ENCODE data around the gene KIF4B. TPM values are rescaled to one million over a fixed set of nuclear protein-coding genes. Genes with fewer than 3 reads are reported as not detected.

Gene KIF4B
- polyA plus RNA-seq, 1 donor from 2014 or later, result not detected

GRCh38 chr5:155040984-155041653, 27.6 kb downstream of the KIF4B start:
- TF ChIP-seq RAD21 (conservative IDR thresholded peaks at IDR 0.05) (no peak), EP300 (conservative IDR thresholded peaks at IDR 0.05; ENCODE audit: poor library complexity, severe bottlenecking) (no peak), REST (IDR thresholded peaks at IDR 0.05; ENCODE audit: borderline replicate concordance) (no peak), EZH2 (IDR thresholded peaks at IDR 0.05; ENCODE audit: borderline replicate concordance, insufficient read depth, low read length, poor library complexity, severe bottlenecking) (no peak), TAF1 (IDR thresholded peaks at IDR 0.05; ENCODE audit: low read depth) (no peak), MXI1 (conservative IDR thresholded peaks at IDR 0.05; ENCODE audit: poor library complexity, severe bottlenecking) (no peak), SMC3 (conservative IDR thresholded peaks at IDR 0.05; ENCODE audit: poor library complexity) (no peak)
- TF ChIP-seq, protein P1, sequence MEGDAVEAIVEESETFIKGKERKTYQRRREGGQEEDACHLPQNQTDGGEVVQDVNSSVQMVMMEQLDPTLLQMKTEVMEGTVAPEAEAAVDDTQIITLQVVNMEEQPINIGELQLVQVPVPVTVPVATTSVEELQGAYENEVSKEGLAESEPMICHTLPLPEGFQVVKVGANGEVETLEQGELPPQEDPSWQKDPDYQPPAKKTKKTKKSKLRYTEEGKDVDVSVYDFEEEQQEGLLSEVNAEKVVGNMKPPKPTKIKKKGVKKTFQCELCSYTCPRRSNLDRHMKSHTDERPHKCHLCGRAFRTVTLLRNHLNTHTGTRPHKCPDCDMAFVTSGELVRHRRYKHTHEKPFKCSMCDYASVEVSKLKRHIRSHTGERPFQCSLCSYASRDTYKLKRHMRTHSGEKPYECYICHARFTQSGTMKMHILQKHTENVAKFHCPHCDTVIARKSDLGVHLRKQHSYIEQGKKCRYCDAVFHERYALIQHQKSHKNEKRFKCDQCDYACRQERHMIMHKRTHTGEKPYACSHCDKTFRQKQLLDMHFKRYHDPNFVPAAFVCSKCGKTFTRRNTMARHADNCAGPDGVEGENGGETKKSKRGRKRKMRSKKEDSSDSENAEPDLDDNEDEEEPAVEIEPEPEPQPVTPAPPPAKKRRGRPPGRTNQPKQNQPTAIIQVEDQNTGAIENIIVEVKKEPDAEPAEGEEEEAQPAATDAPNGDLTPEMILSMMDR (IDR thresholded peaks at IDR 0.05; ENCODE audit: poor library complexity, severe bottlenecking), result no peak
- H3K27ac ChIP-seq (ENCODE audit: low read length), result no peak overlapping the region
- no peak overlapping the region for H3K9ac ChIP-seq (ENCODE audit: low read length)
- no peaks in the 10 kb centered on the region for H3K79me2 ChIP-seq (replicated peaks; ENCODE audit: insufficient read depth, low read length)
- no peaks in the 10 kb centered on the region for H3K9me3 ChIP-seq (ENCODE audit: low read length)
- H4K20me1 ChIP-seq (ENCODE audit: insufficient read depth), result no peaks in the 10 kb centered on the region
- H3K27me3 ChIP-seq (ENCODE audit: insufficient read depth, low read depth, low read length), result no peaks in the 10 kb centered on the region
- no peaks in the 10 kb centered on the region for H3K36me3 ChIP-seq (ENCODE audit: insufficient read depth, low read length)
- no peak overlapping the region for H3K4me3 ChIP-seq (ENCODE audit: low read length)
- no peaks in the 10 kb centered on the region for H3F3A ChIP-seq (ENCODE audit: insufficient read depth, low read length, poor library complexity, severe bottlenecking)
- H3K9me2 ChIP-seq (ENCODE audit: insufficient read depth, low read length), result no peaks in the 10 kb centered on the region
- no peak overlapping the region for H2AFZ ChIP-seq (ENCODE audit: low read depth, low read length)
- no peak overlapping the region for H3K4me2 ChIP-seq (ENCODE audit: low read length)

DNA sequence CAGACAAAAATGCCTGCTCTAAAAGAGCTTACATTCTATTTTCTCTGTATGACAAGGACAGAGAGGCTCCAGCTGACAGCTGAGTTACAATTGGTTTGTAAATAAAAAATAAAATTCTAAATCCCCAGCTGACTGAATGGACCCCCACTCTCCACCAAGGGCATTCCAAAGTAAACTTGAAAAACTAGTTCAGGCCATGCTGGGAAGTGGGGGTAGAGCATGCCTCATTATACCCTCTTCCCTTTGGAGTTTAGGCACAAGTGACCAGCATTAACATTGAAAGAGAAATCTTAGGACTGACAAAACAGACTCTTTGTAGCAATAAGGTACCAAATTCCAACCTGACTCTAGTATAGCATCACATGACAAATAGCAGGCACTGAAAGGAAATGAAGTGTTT, 31.0 kb downstream of the KIF4B start:
- TF ChIP-seq MXI1 (conservative IDR thresholded peaks at IDR 0.05; ENCODE audit: poor library complexity, severe bottlenecking) (no peak), REST (IDR thresholded peaks at IDR 0.05; ENCODE audit: borderline replicate concordance) (no peak), RAD21 (conservative IDR thresholded peaks at IDR 0.05) (no peak), SMC3 (conservative IDR thresholded peaks at IDR 0.05; ENCODE audit: poor library complexity) (no peak)
- TF ChIP-seq, protein P1 (IDR thresholded peaks at IDR 0.05; ENCODE audit: poor library complexity, severe bottlenecking), result no peak
- no peaks in the 10 kb centered on the region for H3F3A ChIP-seq (ENCODE audit: insufficient read depth, low read length, poor library complexity, severe bottlenecking)
- no peak overlapping the region for H2AFZ ChIP-seq (ENCODE audit: low read depth, low read length)
- H3K9me3 ChIP-seq (ENCODE audit: low read length), result no peaks in the 10 kb centered on the region
- no peak overlapping the region for H3K27ac ChIP-seq (ENCODE audit: low read length)
- no peak overlapping the region for H3K4me2 ChIP-seq (ENCODE audit: low read length)
- H3K9me2 ChIP-seq (ENCODE audit: insufficient read depth, low read length), result no peaks in the 10 kb centered on the region
- no peaks in the 10 kb centered on the region for H3K79me2 ChIP-seq (replicated peaks; ENCODE audit: insufficient read depth, low read length)
- no peak overlapping the region for H3K9ac ChIP-seq (ENCODE audit: low read length)
- no peak overlapping the region for H3K4me3 ChIP-seq (ENCODE audit: low read length)
- H3K27me3 ChIP-seq (ENCODE audit: insufficient read depth, low read depth, low read length), result no peaks in the 10 kb centered on the region
- no peaks in the 10 kb centered on the region for H4K20me1 ChIP-seq (ENCODE audit: insufficient read depth)
- no peaks in the 10 kb centered on the region for H3K36me3 ChIP-seq (ENCODE audit: insufficient read depth, low read length)
